HG03159 (cell line): ENCODE measurements around the gene EPB41L4B.

Experiments used
- ATAC-seq: cut with Tn5 transposase; IDR thresholded peaks from one replicate; pipeline ENCODE4 v1.9.1; 2021; ENCODE audit warnings: mild to moderate bottlenecking, moderate library complexity; ENCODE audit not compliant: unreplicated experiment

Gene EPB41L4B

GRCh38 chr9:109270971-109271925, 49.6 kb downstream of the EPB41L4B start:
- no peak for ATAC-seq

GRCh38 chr9:109270441-109270840, 50.4 kb downstream of the EPB41L4B start:
- no peak for ATAC-seq

GRCh38 chr9:109269839-109270238, 51.0 kb downstream of the EPB41L4B start:
- ATAC-seq, result no peak

- ATAC-seq, result no peak
Measured at GRCh38 chr9:109269081-109269480, 51.8 kb downstream of the EPB41L4B start.

GRCh38 chr9:109267555-109267954, 53.3 kb downstream of the EPB41L4B start:
- ATAC-seq, result no peak

- ATAC-seq, result no peak
Measured at GRCh38 chr9:109264877-109265587, 55.8 kb downstream of the EPB41L4B start.

- ATAC-seq, result no peak
Measured at GRCh38 chr9:109263358-109263757, 57.5 kb downstream of the EPB41L4B start.

GRCh38 chr9:109258481-109259302, 62.2 kb downstream of the EPB41L4B start:
- ATAC-seq, result no peak

- ATAC-seq, result no peak
Measured at GRCh38 chr9:109256336-109256735, 64.5 kb downstream of the EPB41L4B start.

GRCh38 chr9:109255394-109255793, 65.5 kb downstream of the EPB41L4B start:
- no peak for ATAC-seq

- ATAC-seq, result no peak
Measured at GRCh38 chr9:109254317-109254716, 66.5 kb downstream of the EPB41L4B start.

- ATAC-seq, result no peak
Measured at GRCh38 chr9:109253637-109254284, 67.1 kb downstream of the EPB41L4B start.

GRCh38 chr9:109253241-109253636, 67.6 kb downstream of the EPB41L4B start:
- no peak for ATAC-seq

- no peak for ATAC-seq
Measured at GRCh38 chr9:109252291-109252690, 68.6 kb downstream of the EPB41L4B start.

- ATAC-seq, result no peak
Measured at GRCh38 chr9:109251776-109252106, 69.1 kb downstream of the EPB41L4B start.

GRCh38 chr9:109251080-109251775, 69.6 kb downstream of the EPB41L4B start:
- ATAC-seq, result no peak

- no peak for ATAC-seq
Measured at GRCh38 chr9:109250771-109251079, 70.1 kb downstream of the EPB41L4B start.

- ATAC-seq, result no peak
Measured at GRCh38 chr9:109250311-109250741, 70.5 kb downstream of the EPB41L4B start.

- no peak for ATAC-seq
Measured at GRCh38 chr9:109249615-109250014, 71.2 kb downstream of the EPB41L4B start.

- no peak for ATAC-seq
Measured at GRCh38 chr9:109248133-109248581, 72.7 kb downstream of the EPB41L4B start.
